IPS-18a (cell line): ENCODE data around the gene KBTBD12.

ENCODE experiments used
- H3K27ac ChIP-seq: one replicate; pipeline ENCODE4 v1.5.1; 2013; ENCODE audit warnings: low read length
- H3K27me3 ChIP-seq: one replicate; pipeline ENCODE4 v1.6.1; 2013; ENCODE audit warnings: mild to moderate bottlenecking, low read length; ENCODE audit not compliant: control insufficient read depth, insufficient read depth
- H3K36me3 ChIP-seq: one replicate; pipeline ENCODE4 v1.6.1; 2013; ENCODE audit warnings: low read depth, low read length; ENCODE audit not compliant: control insufficient read depth
- H3K4me1 ChIP-seq: one replicate; pipeline ENCODE4 v1.6.1; 2013; ENCODE audit warnings: low read depth, low read length; ENCODE audit not compliant: control insufficient read depth
- H3K4me3 ChIP-seq: one replicate; pipeline ENCODE4 v1.5.1; 2013; ENCODE audit warnings: low read length
- H3K9ac ChIP-seq: one replicate; pipeline ENCODE4 v1.6.1; 2013; ENCODE audit warnings: mild to moderate bottlenecking, low read length, moderate library complexity
- H3K9me3 ChIP-seq: one replicate; pipeline ENCODE4 v1.6.1; 2013; ENCODE audit warnings: low read depth, low read length; ENCODE audit not compliant: control insufficient read depth

The KBTBD12 gene

DNA sequence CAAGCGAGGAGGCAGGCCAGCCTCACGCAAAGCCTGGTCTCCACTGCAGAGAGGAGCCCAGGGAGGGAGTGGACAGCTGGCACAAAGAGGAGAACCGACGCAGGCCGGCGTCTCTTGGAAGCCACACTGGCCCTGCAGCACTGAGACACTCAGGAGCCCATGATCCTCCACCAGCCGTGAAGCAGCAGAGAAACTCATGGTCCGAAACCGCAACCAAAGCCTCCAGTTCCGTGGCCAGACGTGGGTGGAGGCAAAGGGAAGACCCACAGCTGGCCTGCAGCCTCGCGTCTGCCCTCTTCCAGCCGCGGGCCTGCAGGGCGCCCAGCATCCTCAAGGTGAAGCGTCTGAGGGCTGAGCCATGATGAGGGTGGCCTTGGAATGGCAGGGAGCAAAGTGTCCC is 75.0 kb downstream of the KBTBD12 start:
- Histone ChIP-seq H3K4me1 (peaks cover 6% of the 10 kb centered on the region), H3K9ac (no peak overlapping the region), H3K9me3 (no peaks in the 10 kb centered on the region), H3K4me3 (no peak overlapping the region), H3K27me3 (peaks cover 22% of the 10 kb centered on the region), H3K36me3 (no peaks in the 10 kb centered on the region), H3K27ac (no peak overlapping the region)

DNA sequence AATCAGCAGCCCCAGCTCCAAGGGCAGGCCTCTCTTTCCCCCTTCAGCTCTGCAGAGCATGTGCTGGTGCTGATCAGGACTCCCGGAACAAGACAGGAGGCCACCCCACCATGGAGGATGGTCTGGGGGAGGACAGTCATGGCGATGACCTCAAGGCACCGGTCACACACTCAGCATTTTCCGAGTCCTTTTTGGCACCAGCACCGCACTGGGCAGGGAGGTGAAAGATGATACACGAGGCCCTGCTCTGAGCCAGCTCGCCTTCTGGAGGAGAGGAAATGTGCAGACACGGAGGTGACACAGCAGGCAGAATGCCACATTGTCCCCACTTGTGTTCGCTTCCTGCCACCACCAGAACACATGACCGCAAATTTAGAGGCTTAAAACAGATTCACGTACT is 75.4 kb downstream of the KBTBD12 start:
- Histone ChIP-seq H3K9ac (no peak overlapping the region), H3K4me3 (no peak overlapping the region), H3K9me3 (no peaks in the 10 kb centered on the region), H3K4me1 (peaks cover 6% of the 10 kb centered on the region), H3K36me3 (no peaks in the 10 kb centered on the region), H3K27ac (no peak overlapping the region), H3K27me3 (peaks cover 22% of the 10 kb centered on the region)

DNA sequence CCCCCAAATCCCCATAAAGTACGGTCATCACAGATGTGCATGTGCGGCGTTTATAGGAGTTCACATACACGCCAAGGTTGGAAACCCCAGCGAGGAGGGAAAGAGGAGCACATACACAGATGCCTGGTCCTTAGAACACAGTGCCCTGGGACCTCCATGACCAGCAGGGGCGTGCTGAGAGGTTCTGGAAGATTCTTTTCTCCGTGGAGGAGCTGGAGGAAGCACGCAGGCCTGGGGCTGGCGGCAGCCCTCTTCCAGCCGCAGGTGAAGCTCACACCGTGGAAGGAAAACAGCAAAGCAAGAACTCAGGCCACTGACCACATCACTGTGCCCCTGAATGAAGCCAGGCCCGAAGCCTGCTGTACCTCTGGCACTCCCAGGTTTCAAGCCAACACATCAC is 76.2 kb downstream of the KBTBD12 start:
- Histone ChIP-seq H3K27ac (no peak overlapping the region), H3K4me1 (peaks cover 6% of the 10 kb centered on the region), H3K4me3 (no peak overlapping the region), H3K9me3 (no peaks in the 10 kb centered on the region), H3K9ac (no peak overlapping the region), H3K27me3 (peaks cover 22% of the 10 kb centered on the region), H3K36me3 (no peaks in the 10 kb centered on the region)

DNA sequence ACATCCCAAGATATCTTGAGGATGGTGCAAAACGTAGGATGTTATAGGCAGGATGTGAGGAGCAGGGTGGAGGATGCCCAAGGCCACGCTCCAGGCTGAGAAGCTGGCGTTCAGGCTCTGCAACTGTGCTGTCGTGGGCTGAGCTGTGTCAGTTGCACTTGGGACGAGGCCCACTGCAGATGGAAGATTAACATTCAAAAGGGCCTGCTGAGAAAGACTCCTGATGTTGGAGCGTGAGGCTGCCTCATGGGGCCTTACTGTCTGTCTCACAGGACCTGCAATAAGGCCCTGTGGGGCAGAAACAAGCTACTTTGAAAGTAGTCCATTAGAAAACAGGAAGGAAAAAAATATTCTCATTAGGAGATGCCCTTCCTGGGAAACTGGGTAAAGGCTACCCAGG is 76.6 kb downstream of the KBTBD12 start:
- Histone ChIP-seq H3K4me3 (no peak overlapping the region), H3K36me3 (no peaks in the 10 kb centered on the region), H3K27me3 (peaks cover 22% of the 10 kb centered on the region), H3K9me3 (no peaks in the 10 kb centered on the region), H3K4me1 (peaks cover 6% of the 10 kb centered on the region), H3K27ac (no peak overlapping the region), H3K9ac (no peak overlapping the region)

DNA sequence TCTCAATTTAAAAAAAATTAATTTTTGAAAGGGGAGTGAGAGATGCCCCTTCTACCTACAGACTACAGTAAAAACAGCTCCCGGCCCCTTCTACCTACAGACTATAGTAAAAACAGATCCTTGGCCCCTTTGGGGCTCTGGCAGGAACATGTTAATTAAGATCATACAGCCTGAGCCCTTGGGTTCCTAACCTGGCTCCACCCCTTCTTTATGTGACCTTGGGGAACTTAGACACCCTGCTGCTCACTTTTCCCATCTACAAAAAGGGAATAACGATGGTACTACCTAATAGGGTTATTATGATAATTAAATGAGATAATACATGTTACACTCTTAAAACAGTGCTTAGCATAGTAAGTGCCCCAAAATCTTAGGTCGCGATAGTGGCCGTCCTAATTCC is 77.1 kb downstream of the KBTBD12 start:
- Histone ChIP-seq H3K4me1 (peaks cover 6% of the 10 kb centered on the region), H3K27me3 (peaks cover 22% of the 10 kb centered on the region), H3K9ac (no peak overlapping the region), H3K36me3 (no peaks in the 10 kb centered on the region), H3K27ac (no peak overlapping the region), H3K4me3 (no peak overlapping the region), H3K9me3 (no peaks in the 10 kb centered on the region)

DNA sequence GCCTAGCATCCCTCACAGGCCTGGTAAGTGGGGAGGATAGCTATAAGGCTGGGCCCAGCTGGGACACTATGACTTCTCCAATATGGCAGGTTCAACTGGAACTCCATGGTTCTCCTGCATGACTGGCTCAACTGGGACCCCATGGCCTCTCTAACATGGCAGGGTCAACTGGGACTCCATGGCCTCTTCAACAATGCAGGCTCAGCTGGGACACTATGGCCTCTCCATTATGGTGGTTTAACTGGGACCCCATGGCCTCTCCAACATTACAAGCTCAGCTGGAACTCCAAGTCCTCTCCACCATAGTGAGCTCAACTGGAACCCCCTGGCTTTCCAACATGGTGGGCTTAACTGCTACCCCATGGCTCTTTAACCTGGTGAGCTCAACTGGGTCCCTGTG is 79.0 kb downstream of the KBTBD12 start:
- no peaks in the 10 kb centered on the region for H3K36me3 ChIP-seq
- no peak overlapping the region for H3K4me3 ChIP-seq
- no peak overlapping the region for H3K27ac ChIP-seq
- peaks cover 22% of the 10 kb centered on the region for H3K27me3 ChIP-seq
- H3K9me3 ChIP-seq = no peaks in the 10 kb centered on the region
- H3K4me1 ChIP-seq = peaks cover 6% of the 10 kb centered on the region
- no peak overlapping the region for H3K9ac ChIP-seq

DNA sequence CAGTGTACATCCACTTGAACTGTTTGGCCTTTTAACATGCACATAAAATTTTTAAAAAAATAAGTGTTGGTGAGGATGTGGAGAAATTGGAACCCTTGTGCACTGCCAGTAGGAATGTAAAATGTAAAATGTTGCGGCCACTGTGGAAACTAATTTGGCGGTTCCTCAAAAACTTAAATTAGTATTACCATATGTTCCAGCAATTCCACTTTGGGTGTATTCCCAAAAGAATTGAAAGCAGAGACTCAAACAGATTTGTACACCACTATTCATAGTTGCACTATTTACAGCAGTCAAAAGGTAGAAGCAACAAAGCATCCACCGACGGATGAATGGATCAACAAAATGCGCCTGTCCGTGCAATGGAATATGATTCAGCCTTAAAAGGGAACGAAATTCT is 82.0 kb downstream of the KBTBD12 start:
- no peak overlapping the region for H3K27ac ChIP-seq
- no peaks in the 10 kb centered on the region for H3K9me3 ChIP-seq
- peaks cover 2% of the 10 kb centered on the region for H3K4me1 ChIP-seq
- no peak overlapping the region for H3K4me3 ChIP-seq
- H3K9ac ChIP-seq = no peak overlapping the region
- peaks cover 7% of the 10 kb centered on the region for H3K27me3 ChIP-seq
- no peaks in the 10 kb centered on the region for H3K36me3 ChIP-seq

DNA sequence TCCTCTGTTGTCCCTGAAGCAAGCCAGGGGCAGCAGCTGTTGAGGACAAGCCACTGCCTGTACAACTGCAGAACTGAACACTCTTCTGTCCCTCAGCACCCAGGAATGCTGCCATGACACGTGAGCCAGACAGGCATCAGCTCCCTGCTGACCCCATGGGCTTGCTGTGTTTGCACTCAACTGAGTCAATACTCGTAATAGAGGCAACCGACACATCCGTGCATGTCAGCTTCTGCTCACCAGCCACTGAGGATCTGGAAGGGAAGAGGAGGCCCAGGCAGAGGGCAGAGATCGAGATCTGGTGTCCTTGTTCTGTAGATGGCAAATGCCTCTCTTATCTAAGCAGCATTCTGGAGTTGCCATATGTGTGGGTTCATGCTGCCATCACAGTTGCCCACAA is 82.9 kb downstream of the KBTBD12 start:
- H3K4me1 ChIP-seq = no peaks in the 10 kb centered on the region
- no peak overlapping the region for H3K27ac ChIP-seq
- no peak overlapping the region for H3K9ac ChIP-seq

DNA sequence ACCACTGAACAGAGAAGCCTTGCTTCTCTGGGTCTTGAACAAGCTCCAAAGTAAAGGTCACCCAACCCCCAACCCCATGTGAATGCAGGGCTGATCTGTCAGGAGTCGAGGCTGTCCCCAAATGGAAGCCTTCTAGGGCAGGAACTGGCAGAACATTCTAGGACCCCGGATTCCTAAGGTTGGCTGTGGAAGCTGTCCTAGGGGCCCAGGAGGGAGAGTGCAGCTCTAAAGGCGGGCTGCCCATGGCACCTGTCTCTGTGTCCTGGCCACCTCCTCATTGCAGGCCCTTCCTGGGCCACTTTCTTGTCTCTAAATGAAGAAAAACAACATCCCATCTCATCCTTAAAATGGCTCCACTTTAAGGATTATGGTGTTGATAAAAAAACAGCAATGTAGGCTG is 83.6 kb downstream of the KBTBD12 start:
- Histone ChIP-seq H3K36me3 (no peaks in the 10 kb centered on the region), H3K4me1 (no peaks in the 10 kb centered on the region), H3K9me3 (no peaks in the 10 kb centered on the region), H3K4me3 (no peak overlapping the region), H3K9ac (no peak overlapping the region), H3K27ac (no peak overlapping the region), H3K27me3 (no peaks in the 10 kb centered on the region)

More for the DNA sequence above, 82.9 kb downstream of the KBTBD12 start:
- no peak overlapping the region for H3K4me3 ChIP-seq
- no peaks in the 10 kb centered on the region for H3K27me3 ChIP-seq
- no peaks in the 10 kb centered on the region for H3K9me3 ChIP-seq
- no peaks in the 10 kb centered on the region for H3K36me3 ChIP-seq

DNA sequence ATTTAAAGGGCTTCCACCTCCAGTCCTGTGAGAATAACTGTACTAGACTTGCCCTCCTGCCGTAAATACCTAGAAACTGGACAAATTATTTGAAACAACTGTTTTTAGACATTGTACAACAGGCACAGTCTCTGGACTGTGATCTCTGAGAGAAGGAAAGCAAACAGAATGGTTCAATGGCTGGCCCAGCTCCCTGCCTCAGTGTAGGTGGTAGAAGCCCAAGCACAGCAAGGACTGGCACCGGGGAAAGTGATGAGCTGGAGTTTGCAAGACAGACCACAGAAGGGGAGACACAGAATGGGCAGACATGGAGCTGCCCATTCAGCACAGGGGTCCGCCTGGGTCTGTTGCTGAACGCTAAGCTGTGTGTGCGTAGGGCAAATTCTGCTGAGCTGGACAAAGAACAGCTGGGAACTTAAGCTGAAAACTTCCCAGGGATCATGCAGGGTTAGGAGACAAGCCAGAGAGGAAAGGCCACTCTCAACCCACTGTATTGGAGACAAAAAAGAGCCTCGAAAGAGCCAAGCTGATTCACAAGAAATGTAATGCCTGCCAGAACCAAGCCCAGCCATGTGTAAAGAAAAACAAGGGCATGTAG is 84.6 kb downstream of the KBTBD12 start:
- H3K4me1 ChIP-seq = no peaks in the 10 kb centered on the region
- H3K9ac ChIP-seq = no peak overlapping the region
- no peak overlapping the region for H3K4me3 ChIP-seq
- no peaks in the 10 kb centered on the region for H3K27me3 ChIP-seq
- H3K27ac ChIP-seq = no peak overlapping the region
- H3K9me3 ChIP-seq = no peaks in the 10 kb centered on the region
- H3K36me3 ChIP-seq = no peaks in the 10 kb centered on the region

DNA sequence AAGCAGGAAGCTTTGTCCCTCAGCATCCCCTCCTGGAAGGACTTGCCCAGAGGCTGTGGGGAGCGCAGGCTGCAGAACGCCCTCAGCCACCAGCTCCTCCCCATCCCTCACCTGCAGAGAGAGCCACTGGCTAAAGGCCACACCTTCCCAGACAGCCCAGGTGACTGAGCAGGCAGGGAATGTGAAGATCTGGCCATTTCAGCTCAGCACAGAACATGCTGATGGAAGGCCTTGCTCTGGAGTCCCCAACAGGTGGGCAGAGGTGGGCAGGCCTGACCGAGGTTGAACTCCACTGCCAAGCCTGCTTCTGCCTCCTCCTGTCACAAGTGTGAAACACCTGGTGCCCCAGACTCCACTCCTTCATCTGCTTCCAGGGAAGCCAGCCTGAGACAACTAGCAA is 86.5 kb downstream of the KBTBD12 start:
- Histone ChIP-seq H3K27ac (no peak overlapping the region), H3K4me1 (peaks cover 6% of the 10 kb centered on the region), H3K9me3 (no peaks in the 10 kb centered on the region), H3K9ac (no peak overlapping the region), H3K4me3 (no peak overlapping the region), H3K27me3 (no peaks in the 10 kb centered on the region), H3K36me3 (no peaks in the 10 kb centered on the region)

DNA sequence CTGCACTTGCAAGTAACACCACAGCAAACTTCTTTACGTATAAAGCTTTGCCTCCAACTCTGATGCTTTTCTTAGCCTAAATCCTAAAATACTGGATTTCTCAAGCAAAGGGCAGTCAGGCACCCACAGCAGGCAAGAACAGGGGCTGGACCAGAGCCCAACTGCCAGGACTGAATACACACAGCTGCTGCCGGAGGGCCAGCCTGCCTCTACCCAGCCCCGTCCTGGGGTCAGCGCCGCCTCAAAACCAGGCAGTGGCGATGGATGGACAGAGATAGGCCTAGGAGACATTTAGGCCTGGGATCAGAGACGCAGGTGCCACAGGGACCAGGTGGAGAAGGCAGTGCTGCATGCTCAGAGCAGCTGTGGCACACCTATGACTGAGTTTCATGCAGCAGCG is 89.6 kb downstream of the KBTBD12 start:
- H3K27ac ChIP-seq = no peak overlapping the region
- no peaks in the 10 kb centered on the region for H3K9me3 ChIP-seq
- H3K9ac ChIP-seq = no peak overlapping the region
- no peaks in the 10 kb centered on the region for H3K27me3 ChIP-seq
- H3K4me3 ChIP-seq = no peak overlapping the region
- peaks cover 6% of the 10 kb centered on the region for H3K4me1 ChIP-seq
- no peaks in the 10 kb centered on the region for H3K36me3 ChIP-seq
